ENCODE data around the gene AMPD1. TPM values are rescaled to one million over a fixed set of nuclear protein-coding genes. Genes with fewer than 3 reads are reported as not detected.
A peak's percentile ranks its signal among the peaks of the same experiment; 100 is the strongest.

Gene AMPD1
- total RNA-seq, 1 donor: not detected

DNA sequence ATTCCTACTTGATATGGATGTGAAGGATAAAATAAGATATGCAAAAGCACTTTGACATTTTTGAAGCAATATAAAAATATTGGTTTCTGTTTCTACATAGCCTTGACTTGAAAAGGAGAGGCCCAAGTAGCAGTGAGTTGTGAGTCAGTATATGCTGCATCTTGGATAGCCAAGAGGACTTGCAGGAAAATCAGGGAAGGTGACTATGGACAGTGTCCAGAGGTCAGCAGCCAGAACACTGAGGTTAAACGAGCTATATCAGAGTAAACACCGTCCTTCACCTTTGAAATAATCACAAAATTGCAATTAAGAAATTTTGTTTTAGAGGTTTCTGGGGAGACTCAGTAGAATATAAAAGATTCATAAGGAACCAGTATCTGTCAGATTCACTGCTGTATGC is 6.6 kb upstream of the AMPD1 start:
- DNase-seq (ENCODE audit: low read depth in 2 of 3, low spot score in 2 of 3): no peak

GRCh38 chr1:114700036-114700600 is 4.8 kb upstream of the AMPD1 start:
- no peak for DNase-seq (ENCODE audit: low read depth in 2 of 3, low spot score in 2 of 3)

DNA sequence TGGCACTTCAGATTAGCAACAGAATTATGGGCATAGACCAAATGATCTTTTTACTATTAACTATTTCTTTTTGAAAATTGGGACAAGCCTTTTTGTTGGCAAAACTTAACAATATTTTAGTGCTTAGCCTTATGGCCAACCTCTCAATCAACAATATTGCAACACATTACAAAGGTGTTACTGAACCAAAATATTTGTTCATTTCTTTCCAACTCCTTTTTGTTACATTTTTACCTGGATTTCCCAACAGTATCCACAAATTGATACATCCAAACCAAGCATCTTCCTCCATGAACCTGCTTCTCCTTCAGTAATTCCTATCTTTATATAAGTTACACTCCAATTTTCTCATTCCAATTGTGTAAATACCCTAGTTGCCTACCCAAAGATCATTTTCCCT is 1.5 kb upstream of the AMPD1 start:
- no peak for DNase-seq (ENCODE audit: low read depth in 2 of 3, low spot score in 2 of 3)

DNA sequence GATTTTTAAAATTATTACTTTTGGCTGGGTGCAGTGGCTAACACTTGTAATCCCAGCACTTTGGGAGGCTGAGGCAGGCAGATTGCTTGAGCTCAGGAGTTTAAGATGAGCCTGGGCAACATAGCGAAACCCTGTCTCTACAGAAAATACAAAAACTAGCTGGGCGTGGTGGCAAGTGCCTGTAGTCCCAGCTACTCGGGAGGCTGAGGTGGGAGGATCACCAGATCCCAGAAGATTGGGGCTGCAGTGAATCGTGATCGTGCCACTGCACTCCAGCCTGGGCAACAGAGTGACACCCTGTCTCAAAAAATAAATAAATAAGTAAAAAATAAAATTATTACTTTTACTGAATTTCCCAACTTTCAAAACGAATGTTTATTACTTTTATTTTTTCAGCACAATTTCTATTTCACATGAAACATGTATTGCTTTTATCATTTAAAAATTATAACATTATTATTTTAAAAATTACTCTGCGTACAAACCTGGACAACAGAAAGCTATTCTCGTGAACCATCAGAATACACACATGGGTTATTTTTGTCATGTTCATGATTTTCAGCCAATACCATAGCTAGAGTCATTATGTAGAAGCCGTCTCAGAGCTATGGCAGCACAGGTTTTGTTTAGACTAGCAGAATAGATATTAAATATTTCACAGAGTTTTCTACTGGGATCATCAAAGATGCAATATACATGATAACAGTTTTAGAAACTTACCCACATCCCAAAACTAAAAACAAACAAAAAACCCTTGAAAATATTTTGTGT is 621 bp downstream of the AMPD1 start:
- no peak for DNase-seq (ENCODE audit: low read depth in 2 of 3, low spot score in 2 of 3)

DNA sequence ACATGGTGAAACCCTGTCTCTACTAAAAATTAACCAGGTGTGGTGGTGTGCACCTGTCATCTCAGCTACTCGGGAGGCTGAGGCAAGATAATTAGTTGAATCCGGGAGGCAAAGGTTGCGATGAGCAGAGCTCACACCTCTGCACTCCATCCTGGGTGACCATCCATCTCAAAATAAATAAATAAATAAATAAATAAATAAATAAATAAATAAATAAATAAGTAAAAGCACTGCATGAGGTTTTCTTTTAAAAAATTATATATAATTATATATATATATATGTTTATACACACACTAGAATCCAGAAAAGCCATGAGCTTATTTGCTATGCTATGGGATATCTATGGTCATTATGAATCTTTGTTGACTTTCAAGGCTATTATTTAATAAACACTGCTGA is 2.4 kb downstream of the AMPD1 start:
- DNase-seq (ENCODE audit: low read depth in 2 of 3, low spot score in 2 of 3): no peak

- DNase-seq (ENCODE audit: low read depth in 2 of 3, low spot score in 2 of 3): no peak
Measured at GRCh38 chr1:114691061-114691460, 4.3 kb downstream of the AMPD1 start.

GRCh38 chr1:114690148-114690547 is 5.2 kb downstream of the AMPD1 start:
- no peak for DNase-seq (ENCODE audit: low read depth in 2 of 3, low spot score in 2 of 3)

GRCh38 chr1:114688526-114688925 is 6.8 kb downstream of the AMPD1 start:
- no peak for DNase-seq (ENCODE audit: low read depth in 2 of 3, low spot score in 2 of 3)

- DNase-seq (ENCODE audit: low read depth in 2 of 3, low spot score in 2 of 3): no peak
Measured at GRCh38 chr1:114685851-114686250, 9.5 kb downstream of the AMPD1 start.

- DNase-seq (ENCODE audit: low read depth in 2 of 3, low spot score in 2 of 3): no peak
Measured at GRCh38 chr1:114677691-114678090, 17.7 kb downstream of the AMPD1 start.

DNA sequence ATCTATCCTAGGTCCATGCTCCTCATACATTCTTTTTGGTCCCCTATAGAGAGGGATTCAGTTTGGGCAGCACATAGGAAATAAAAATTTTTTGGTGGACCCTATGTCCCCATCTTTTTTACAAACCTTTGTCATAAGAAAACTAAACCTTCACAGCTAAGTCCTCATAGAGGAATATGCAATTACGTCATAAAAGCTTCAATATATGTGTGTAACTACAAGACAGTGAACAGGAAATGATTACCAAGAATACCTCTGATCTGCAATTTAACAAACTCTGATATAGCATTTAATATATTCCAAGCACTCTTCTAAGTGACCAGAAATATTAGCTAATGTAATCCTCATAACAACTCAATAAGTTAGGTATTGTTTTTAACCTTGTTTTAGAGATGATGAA is 19.2 kb downstream of the AMPD1 start:
- no peak for DNase-seq (ENCODE audit: low read depth in 2 of 3, low spot score in 2 of 3)

- no peak for DNase-seq (ENCODE audit: low read depth in 2 of 3, low spot score in 2 of 3)
Measured at GRCh38 chr1:114671939-114672275, 23.4 kb downstream of the AMPD1 start.

DNA sequence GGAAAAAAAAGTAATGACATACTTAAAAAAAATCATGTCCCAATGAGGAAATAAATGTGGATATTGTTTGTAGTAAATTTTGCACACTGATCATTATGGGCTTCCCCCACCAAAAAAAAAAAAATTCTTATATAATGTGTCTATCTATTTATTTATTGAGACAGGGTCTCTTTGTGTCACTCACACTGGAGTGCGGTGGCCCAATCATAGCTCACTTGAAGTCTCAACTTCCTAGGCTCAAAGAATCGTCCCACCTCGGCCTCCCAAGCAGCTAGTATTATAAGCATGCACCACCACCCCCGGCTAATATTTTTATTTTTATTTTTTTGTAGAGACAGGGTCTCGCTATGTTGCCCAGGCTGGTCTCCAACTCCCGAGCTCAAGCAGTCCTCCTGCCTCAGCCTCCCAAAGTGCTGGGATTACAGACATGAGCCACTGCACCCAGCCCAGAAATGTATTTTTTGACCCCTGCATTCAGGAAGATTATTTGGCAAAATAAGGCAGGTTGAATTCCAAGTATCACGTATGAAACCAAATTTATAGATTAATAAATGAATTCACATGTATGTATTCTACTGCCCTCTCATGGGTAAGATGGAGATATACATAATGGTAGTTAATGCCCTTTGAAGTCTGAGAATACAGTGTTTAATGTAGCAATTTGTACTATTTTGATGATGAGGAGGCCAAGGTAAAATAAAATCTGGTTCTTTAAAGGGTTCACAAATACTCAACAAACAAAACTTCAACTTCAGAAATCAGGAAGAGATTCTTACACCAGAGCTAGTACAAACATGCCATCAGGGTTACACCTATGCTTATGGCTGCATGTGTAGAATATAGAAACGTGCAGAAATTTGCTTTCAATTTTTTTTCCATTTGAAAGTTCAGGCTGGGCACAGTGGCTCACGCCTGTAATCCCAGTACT is 24.1 kb downstream of the AMPD1 start:
- DNase-seq (ENCODE audit: low read depth in 2 of 3, low spot score in 2 of 3): peak in 2 of 3 donors; percentile 8 to 36

GRCh38 chr1:114670083-114671010 is 25.0 kb downstream of the AMPD1 start:
- peak; percentile 61 to 86 (median 82) for DNase-seq (ENCODE audit: low read depth in 2 of 3, low spot score in 2 of 3)

DNA sequence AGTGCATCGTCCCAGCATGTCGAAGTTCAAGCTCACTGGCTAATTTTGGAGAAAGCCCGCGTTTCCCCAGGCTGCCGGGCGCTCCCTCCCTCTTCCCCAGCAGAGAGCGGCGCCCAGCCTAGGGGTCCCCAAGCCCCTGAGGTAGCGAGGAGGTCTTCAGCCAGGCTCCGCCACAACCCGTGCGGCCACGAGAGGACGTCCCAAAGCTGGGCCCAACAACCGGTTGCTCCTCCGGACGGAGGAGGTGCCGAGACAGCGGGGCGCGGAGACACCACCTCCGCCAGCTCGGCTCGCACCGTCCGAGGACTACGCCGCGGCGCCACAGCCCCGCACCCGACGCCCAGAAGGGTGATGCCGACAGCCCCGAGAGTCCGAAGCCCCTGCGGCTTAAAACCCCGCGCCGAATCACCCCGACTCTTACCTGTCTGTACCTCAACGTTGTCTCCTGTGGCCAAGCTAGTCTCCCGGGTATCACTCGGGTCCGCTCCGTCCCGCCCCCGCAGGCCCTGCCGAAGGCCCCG is 25.7 kb downstream of the AMPD1 start, which contains the start of gene DENND2C:
Gene DENND2C, minus strand, starts transcription at position 488 of the 521 bp plus-strand sequence. CDS start 44,065 bp downstream, outside the sequence.
- peak in 2 of 3 donors; percentile 1 to 7 for DNase-seq (ENCODE audit: low read depth in 2 of 3, low spot score in 2 of 3)

DNA sequence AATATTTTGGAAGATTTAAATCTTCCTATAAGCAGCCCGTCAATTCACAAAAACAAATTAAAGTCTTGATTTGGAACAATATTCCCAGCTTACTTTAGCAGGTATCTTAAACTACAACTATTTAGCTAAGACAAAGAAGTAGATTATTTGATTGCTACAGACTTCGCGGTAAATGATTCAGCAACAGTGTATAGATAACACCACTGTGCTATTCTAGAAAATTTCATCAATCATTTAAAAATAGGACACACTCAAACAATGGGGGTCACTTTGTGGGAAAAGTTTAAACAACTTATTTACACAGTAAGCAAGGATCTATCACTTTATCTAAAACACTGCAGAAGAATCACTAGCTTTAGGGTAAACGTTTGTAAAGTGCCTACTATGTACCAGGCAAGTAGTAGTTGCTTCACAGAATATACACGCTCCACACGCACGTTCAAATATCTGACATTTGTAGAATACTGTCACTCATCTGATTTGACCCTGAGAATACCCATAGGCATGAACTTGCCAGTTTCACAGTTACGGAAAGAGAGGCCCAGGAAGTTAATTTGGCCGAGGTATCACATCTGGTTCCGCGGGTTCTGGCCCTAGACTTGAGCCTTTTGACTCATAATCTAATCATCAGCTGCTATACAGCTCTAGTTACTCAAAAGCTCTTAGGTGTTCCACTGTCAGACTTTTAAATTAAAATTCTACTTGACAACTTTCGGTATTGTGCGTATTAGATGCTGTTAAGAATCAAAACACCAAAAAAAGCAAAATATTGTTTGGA is 26.4 kb downstream of the AMPD1 start:
- DNase-seq (ENCODE audit: low read depth in 2 of 3, low spot score in 2 of 3): peak in 2 of 3 donors; percentile 10 to 17

GRCh38 chr1:114668373-114668772 is 27.0 kb downstream of the AMPD1 start:
- no peak for DNase-seq (ENCODE audit: low read depth in 2 of 3, low spot score in 2 of 3)

DNA sequence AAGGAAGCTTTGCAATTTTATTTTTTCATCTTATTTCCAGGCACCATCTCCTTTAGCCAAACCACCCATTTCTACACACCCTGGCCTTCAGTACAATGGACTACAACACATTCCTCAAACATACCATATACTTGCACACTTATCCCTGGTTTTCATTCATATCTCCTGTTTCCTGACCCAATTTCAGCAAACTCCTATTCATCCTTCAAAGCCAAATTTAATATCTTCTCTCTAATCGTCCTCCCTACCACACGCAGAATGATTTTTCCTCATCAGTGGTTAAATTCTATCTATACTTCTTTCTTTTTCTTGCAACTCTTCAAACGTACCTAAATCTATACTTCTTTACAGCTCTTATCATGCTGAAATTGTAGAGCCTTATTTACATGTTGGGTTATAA is 28.4 kb downstream of the AMPD1 start:
- DNase-seq (ENCODE audit: low read depth in 2 of 3, low spot score in 2 of 3): no peak

- no peak for DNase-seq (ENCODE audit: low read depth in 2 of 3, low spot score in 2 of 3)
Measured at GRCh38 chr1:114660238-114660637, 35.1 kb downstream of the AMPD1 start.
